H1 (cell line): ENCODE results near the gene VAMP3. TPM values are rescaled to one million over a fixed set of nuclear protein-coding genes. Genes with fewer than 3 reads are reported as not detected.

Source experiments
- CTCF ChIA-PET: fragments of 300-600 bp; sonication (Branson Sonifier 250); formaldehyde crosslinking; loops from one replicate; lab custom pipeline; 2021; ENCODE audit not compliant: partially characterized antibody; lab: Charles Lee
- POLR2A ChIA-PET: fragments of 300-600 bp; sonication (Branson Sonifier 250); formaldehyde crosslinking; loops from one replicate; lab custom pipeline; 2021; ENCODE audit warnings: inconsistent platforms; ENCODE audit not compliant: partially characterized antibody; lab: Charles Lee
- DNase-seq, 2 experiments: peaks; one replicate each; pipeline versions ENCODE4 v3.0.0 to v3.0.0-alpha.2; 2010 to 2022; ENCODE audit warnings: low spot score in 2 of 2, low read depth in 1 of 2, mixed read lengths in 1 of 2
- FAIRE-seq: peaks from 2 replicates; lab custom pipeline; 2011; peaks lifted over from hg19 to GRCh38; lab: Jason Lieb, UNC
- H2AFZ ChIP-seq: 2 replicates; pipeline ENCODE4 v1.8.1; 2012; ENCODE audit warnings: low read length, inconsistent platforms
- H2AK5ac ChIP-seq: 2 replicates; pipeline ENCODE4 v1.6.1; 2013; ENCODE audit warnings: low read depth, low read length
- H2BK120ac ChIP-seq: replicated peaks from 2 replicates; pipeline ENCODE3; 2013; ENCODE audit warnings: low read depth, low read length, inconsistent platforms
- H2BK12ac ChIP-seq: 2 replicates; pipeline ENCODE4 v1.6.1; 2013; ENCODE audit warnings: low read depth, low read length
- H2BK15ac ChIP-seq: 2 replicates; pipeline ENCODE4 v1.6.1; 2013; ENCODE audit warnings: low read length
- H2BK20ac ChIP-seq: 2 replicates; pipeline ENCODE4 v1.6.1; 2013; ENCODE audit warnings: low read length
- H2BK5ac ChIP-seq: 2 replicates; pipeline ENCODE4 v1.6.1; 2013; ENCODE audit warnings: low read depth, low read length
- H3K14ac ChIP-seq: 2 replicates; pipeline ENCODE4 v1.6.1; 2013; ENCODE audit warnings: inconsistent platforms; ENCODE audit not compliant: insufficient read length
- H3K18ac ChIP-seq: 2 replicates; pipeline ENCODE4 v1.6.1; 2013; ENCODE audit warnings: low read length; ENCODE audit errors: extremely low read depth
- H3K23ac ChIP-seq: 2 replicates; pipeline ENCODE4 v1.6.1; 2013; ENCODE audit warnings: inconsistent platforms; ENCODE audit not compliant: insufficient read length
- H3K23me2 ChIP-seq: 2 replicates; pipeline ENCODE4 v1.6.1; 2013; ENCODE audit warnings: low read depth, low read length
- H3K27ac ChIP-seq: 2 replicates; pipeline ENCODE4 v1.6.1; 2011; ENCODE audit warnings: low read depth, low read length, inconsistent platforms
- H3K27me3 ChIP-seq, 4 experiments: replicated peaks in 1 of 4; 1 replicate in 1 of 4; 2 replicates in 3 of 4; pipeline versions ENCODE4 v1.6.1 to v1.8.1; 2011 to 2013; ENCODE audit warnings: low read length in 3 of 4, mild to moderate bottlenecking in 3 of 4, inconsistent platforms in 2 of 4, mixed read lengths in 2 of 4, moderate library complexity in 1 of 4; ENCODE audit not compliant: control insufficient read depth in 3 of 4, insufficient read depth in 3 of 4; ENCODE audit errors: extremely low read depth in 1 of 4
- H3K36me3 ChIP-seq, 4 experiments: 2 replicates each; pipeline versions ENCODE4 v1.6.1 to v1.8.1; 2011 to 2013; ENCODE audit warnings: mild to moderate bottlenecking in 4 of 4, low read length in 3 of 4, moderate library complexity in 2 of 4, control low read depth in 1 of 4, inconsistent platforms in 1 of 4; ENCODE audit not compliant: insufficient read depth in 4 of 4, control insufficient read depth in 2 of 4
- H3K4ac ChIP-seq: replicated peaks from 2 replicates; pipeline ENCODE3; 2013; ENCODE audit warnings: low read length, low read depth, mixed read lengths, inconsistent platforms; ENCODE audit not compliant: insufficient read length
- H3K4me1 ChIP-seq, 4 experiments: replicated peaks in 1 of 4; 1 replicate in 1 of 4; 2 replicates in 3 of 4; pipeline versions ENCODE4 v1.6.1 to v1.8.1; 2011 to 2013; ENCODE audit warnings: low read length in 3 of 4, inconsistent platforms in 2 of 4, mixed read lengths in 1 of 4; ENCODE audit not compliant: insufficient read depth in 4 of 4, control insufficient read depth in 3 of 4
- H3K4me2 ChIP-seq, 2 experiments: 2 replicates each; pipeline versions ENCODE4 v1.6.1 to v1.8.1; 2011 to 2013; ENCODE audit warnings: low read depth in 2 of 2, low read length in 2 of 2, control low read depth in 1 of 2, inconsistent platforms in 1 of 2, mild to moderate bottlenecking in 1 of 2; ENCODE audit not compliant: insufficient read depth in 1 of 2
- H3K4me3 ChIP-seq, 4 experiments: fragments of 200-600, 300-600 bp in 1 of 4; sonication (generic), shearing (Covaris generic), sonication (Bioruptor Twin) in 1 of 4; 2 replicates each; pipeline versions ENCODE4 v1.5.1 to v1.8.1; 2011 to 2016; ENCODE audit warnings: low read length in 4 of 4, low read depth in 3 of 4, control low read depth in 2 of 4, inconsistent platforms in 2 of 4, mild to moderate bottlenecking in 2 of 4, mixed read lengths in 1 of 4, moderate library complexity in 1 of 4; ENCODE audit not compliant: insufficient read depth in 2 of 4; ENCODE audit errors: extremely low read depth in 1 of 4
- H3K56ac ChIP-seq: replicated peaks from 2 replicates; pipeline ENCODE3; 2013; ENCODE audit warnings: low read depth, mild to moderate bottlenecking, mixed read lengths, low read length, inconsistent platforms; ENCODE audit not compliant: insufficient read length
- H3K79me1 ChIP-seq: 2 replicates; pipeline ENCODE4 v1.6.1; 2013; ENCODE audit warnings: low read depth, low read length, control low read depth
- H3K79me2 ChIP-seq, 2 experiments: 2 replicates each; pipeline versions ENCODE4 v1.6.1 to v1.8.1; 2012 to 2013; ENCODE audit warnings: low read length in 2 of 2, mild to moderate bottlenecking in 2 of 2, inconsistent platforms in 1 of 2; ENCODE audit not compliant: insufficient read depth in 2 of 2, control insufficient read depth in 1 of 2
- H3K9ac ChIP-seq, 4 experiments: replicated peaks in 1 of 4; 1 replicate in 1 of 4; 2 replicates in 3 of 4; pipeline versions ENCODE4 v1.6.1 to v1.8.1; 2011 to 2013; ENCODE audit warnings: low read depth in 3 of 4, low read length in 3 of 4, control low read depth in 2 of 4, mild to moderate bottlenecking in 2 of 4, moderate library complexity in 2 of 4, inconsistent platforms in 1 of 4; ENCODE audit errors: extremely low read depth in 1 of 4
- H3K9me3 ChIP-seq, 2 experiments: 2 replicates each; pipeline versions ENCODE4 v1.6.1 to v1.8.1; 2012 to 2013; ENCODE audit warnings: mild to moderate bottlenecking in 2 of 2, moderate library complexity in 2 of 2, control low read depth in 1 of 2, inconsistent platforms in 1 of 2, low read depth in 1 of 2, low read length in 1 of 2, mixed read lengths in 1 of 2; ENCODE audit not compliant: insufficient read depth in 2 of 2
- H4K20me1 ChIP-seq, 2 experiments: replicated peaks in 1 of 2; 2 replicates each; pipeline versions ENCODE3 to v1.8.1; 2011 to 2013; ENCODE audit warnings: inconsistent platforms in 2 of 2, low read length in 2 of 2, mild to moderate bottlenecking in 1 of 2; ENCODE audit not compliant: insufficient read depth in 2 of 2, control insufficient read depth in 1 of 2
- H4K5ac ChIP-seq: 2 replicates; pipeline ENCODE4 v1.6.1; 2013; ENCODE audit warnings: low read length, low read depth, mixed read lengths, inconsistent platforms; ENCODE audit not compliant: insufficient read length
- H4K8ac ChIP-seq: 2 replicates; pipeline ENCODE4 v1.8.0; 2013; ENCODE audit warnings: mild to moderate bottlenecking, moderate library complexity, low read length, inconsistent platforms; ENCODE audit not compliant: insufficient read depth; ENCODE audit errors: extremely low read depth
- H4K91ac ChIP-seq: replicated peaks from 2 replicates; pipeline ENCODE3; 2013; ENCODE audit warnings: low read length, mixed read lengths, inconsistent platforms; ENCODE audit not compliant: insufficient read length
- BRCA1 ChIP-seq: IDR thresholded peaks from 2 replicates; pipeline ENCODE4 v1.6.1; 2012; ENCODE audit warnings: low read depth, low read length, improper control_type of control experiment
- CBX5 ChIP-seq: fragments of 300-800, 300-1000 bp; sonication (generic); IDR thresholded peaks from 2 replicates; pipeline ENCODE4 v1.7.1; 2016; ENCODE audit warnings: antibody characterized with exemption, low read length, low read depth
- CHD1 ChIP-seq: IDR thresholded peaks from 2 replicates; pipeline ENCODE4 v1.6.1; 2012; ENCODE audit warnings: low read depth, low read length, improper control_type of control experiment
- EZH2 ChIP-seq: fragments of 200-600 bp; sonication (generic); IDR thresholded peaks from 2 replicates; pipeline ENCODE4 v1.7.1; 2012; ENCODE audit warnings: low read depth, mild to moderate bottlenecking, moderate library complexity, low read length, inconsistent platforms; ENCODE audit not compliant: severe bottlenecking
- HDAC2 ChIP-seq, 2 experiments: fragments of 300-600 bp in 1 of 2; sonication (generic) in 1 of 2; IDR thresholded peaks; 2 replicates each; pipeline ENCODE4 v1.6.1; 2011 to 2012; ENCODE audit warnings: low read depth in 2 of 2, low read length in 2 of 2, mild to moderate bottlenecking in 2 of 2, moderate library complexity in 2 of 2, borderline replicate concordance in 1 of 2, inconsistent platforms in 1 of 2
- MAX ChIP-seq: IDR thresholded peaks from 2 replicates; pipeline ENCODE4 v1.6.1; 2012; ENCODE audit warnings: inconsistent platforms
- PHF8 ChIP-seq: fragments of 200-600 bp; sonication (generic); conservative IDR thresholded peaks from 2 replicates; pipeline ENCODE4 v1.7.1; 2012; ENCODE audit warnings: low read depth, mild to moderate bottlenecking, inconsistent platforms, low read length, moderate library complexity
- POLR2A ChIP-seq, 2 experiments: IDR thresholded peaks; 1 replicate in 1 of 2; 2 replicates in 1 of 2; pipeline ENCODE4 v1.6.1; 2011; ENCODE audit warnings: low read depth in 2 of 2, low read length in 2 of 2, mild to moderate bottlenecking in 2 of 2; ENCODE audit errors: control extremely low read depth in 1 of 2
- RNF2 ChIP-seq: fragments of 200-900, 300-1000 bp; sonication (generic); IDR thresholded peaks from 2 replicates; pipeline ENCODE4 v1.7.1; 2016; ENCODE audit warnings: borderline replicate concordance, low read depth, mild to moderate bottlenecking, antibody characterized with exemption, low read length; ENCODE audit not compliant: poor library complexity, severe bottlenecking; ENCODE audit errors: missing control alignments
- TAF7 ChIP-seq: optimal IDR thresholded peaks from 2 replicates; pipeline ENCODE3; 2011; ENCODE audit warnings: low read depth, mild to moderate bottlenecking, inconsistent platforms, low read length, moderate library complexity, borderline replicate concordance
- TBP ChIP-seq: IDR thresholded peaks from 2 replicates; pipeline ENCODE4 v1.6.1; 2011; ENCODE audit warnings: low read depth, low read length, improper control_type of control experiment
- WGBS, 2 experiments: shearing (Covaris generic) in 1 of 2; methylation state at CpG; one replicate each; pipeline versions ENCODE4 v1.1.6 to v1.1.7; 2013 to 2015; ENCODE audit warnings: low lambda C conversion rate in 2 of 2, mixed read lengths in 2 of 2, inconsistent platforms in 1 of 2, low coverage in 1 of 2, missing lambda C conversion rate in 1 of 2; ENCODE audit not compliant: insufficient replicate concordance in 2 of 2, insufficient coverage in 1 of 2, insufficient read length in 1 of 2; ENCODE audit errors: extremely low coverage in 1 of 2, missing lambda C conversion rate in 1 of 2; 5-methylcytosine and 5-hydroxymethylcytosine counted together
- polyA plus RNA-seq, 7 experiments: library from polyadenylated mRNA; depleted of rRNA in 3 of 7; stranded (reverse) in 5 of 7; unstranded in 2 of 7; fragments of >200 nt in 5 of 7; fragments of 200-250 nt in 2 of 7; gene quantifications; 1 replicate in 5 of 7; 2 replicates in 1 of 7; 4 replicates in 1 of 7; pipeline versions ENCODE4 v1.2.1 to v1.2.3, GENCODE V29; 2011 to 2013; ENCODE audit warnings: missing spikeins in 2 of 7, mixed read lengths in 2 of 7
- total RNA-seq: library from RNA; stranded (reverse); fragmentation: NEBNext Ultra II Directional; extraction: Animal tissue kit (Norgen Biotek cat#: 25700); gene quantifications from 2 replicates; pipeline ENCODE4 v1.2.1, GENCODE V29; 2021
- TF ChIP-seq, protein P1 (sequence below): IDR thresholded peaks from 2 replicates; pipeline ENCODE4 v1.6.1; 2012; ENCODE audit warnings: inconsistent platforms

The VAMP3 gene
- total and polyA plus RNA-seq, 2 of the 8 experiments (the other 6 are each of a cell fraction or from before 2014, with no cell fraction given): 27.9 to 36.7 TPM

DNA sequence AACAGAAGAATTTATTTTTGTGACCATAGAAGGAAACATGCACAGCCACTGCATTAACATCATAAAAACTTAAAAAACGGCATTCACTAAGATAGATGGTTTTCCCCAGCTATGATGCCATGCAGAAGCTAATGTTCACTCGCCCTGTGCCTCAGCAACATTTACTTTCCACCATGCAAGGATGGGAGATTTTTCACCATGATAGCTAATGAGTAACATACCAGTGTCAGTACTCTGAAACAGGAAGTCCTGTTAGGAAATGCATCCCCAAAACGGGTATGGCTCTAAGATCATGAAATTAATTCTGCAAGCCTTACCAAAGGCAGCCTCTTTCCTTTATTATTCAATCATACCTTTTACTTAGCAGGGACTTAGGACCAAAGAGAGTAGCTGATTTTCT is 17.5 kb upstream of the VAMP3 start:
- Histone ChIP-seq H3K27me3 (no peaks in the 10 kb centered on the region), H2AK5ac (no peak overlapping the region), H3K4me2 (no peak overlapping the region), H3K4me1 (peaks cover 3 to 9% (median 6%) of the 10 kb centered on the region in 4 experiments; a peak in 6 of 7 replicates), H3K79me2 (no peaks in the 10 kb centered on the region), H4K8ac (no peak overlapping the region), H3K9ac (no peak overlapping the region), H2BK15ac (no peak overlapping the region), H3K18ac (no peak overlapping the region), H4K5ac (no peak overlapping the region), H3K4me3 (no peak overlapping the region), H3K79me1 (no peaks in the 10 kb centered on the region), H2BK5ac (no peak overlapping the region), H4K91ac (no peak overlapping the region), H3K14ac (no peak overlapping the region), H3K36me3 (peaks cover 0 to 3% (median 0%) of the 10 kb centered on the region in 4 experiments; a peak in 1 of 8 replicates), H3K23ac (no peak overlapping the region), H2BK120ac (no peak overlapping the region), H4K20me1 (no peaks in the 10 kb centered on the region), H2BK20ac (no peak overlapping the region), H3K27ac (no peak overlapping the region), H2AFZ (no peak overlapping the region), H3K23me2 (no peaks in the 10 kb centered on the region; the same call in 1 of the 2 replicates), H3K56ac (no peak overlapping the region), H3K4ac (no peak overlapping the region), H3K9me3 (no peaks in the 10 kb centered on the region), H2BK12ac (no peak overlapping the region)
- DNase-seq (no peak), FAIRE-seq (no peak)
- POLR2A ChIA-PET: interaction anchor here (1.5 to 5.0 kb wide), 3 partner anchors 50 to 85 kb away, joined by 3 to 36 read pairs (median 5); no protein-coding TSS in a partner anchor
- CTCF ChIA-PET: interaction anchor here (0.6 to 11.7 kb wide), 23 partner anchors 8 to 1985 kb away, joined by 3 to 554 read pairs (median 6); no protein-coding TSS in a partner anchor
- 88% methylated on average over 3 of the region's 3 CpGs; no CpG with 5 or more reads in 1 of the 2 experiments for WGBS, 2 experiments
- no peak for TF ChIP-seq POLR2A (IDR thresholded peaks at IDR 0.05; ENCODE audit: control extremely low read depth in 1 of 2, low read depth in 2 of 2, low read length in 2 of 2)
- TF ChIP-seq CHD1: no peak
- no peak for TF ChIP-seq TAF7
- TF ChIP-seq, protein P1, sequence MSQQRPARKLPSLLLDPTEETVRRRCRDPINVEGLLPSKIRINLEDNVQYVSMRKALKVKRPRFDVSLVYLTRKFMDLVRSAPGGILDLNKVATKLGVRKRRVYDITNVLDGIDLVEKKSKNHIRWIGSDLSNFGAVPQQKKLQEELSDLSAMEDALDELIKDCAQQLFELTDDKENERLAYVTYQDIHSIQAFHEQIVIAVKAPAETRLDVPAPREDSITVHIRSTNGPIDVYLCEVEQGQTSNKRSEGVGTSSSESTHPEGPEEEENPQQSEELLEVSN: no peak
- no peak for TF ChIP-seq HDAC2 (IDR thresholded peaks at IDR 0.05; ENCODE audit: borderline replicate concordance in 1 of 2, low read depth in 2 of 2, low read length in 2 of 2)
- TF ChIP-seq RNF2: no peak
- no peak for TF ChIP-seq BRCA1
- no peak for TF ChIP-seq PHF8
- no peak for TF ChIP-seq CBX5
- no peak for TF ChIP-seq MAX
- no peak for TF ChIP-seq TBP
- no peak for TF ChIP-seq EZH2
